Activated T-cell treated with anti-CD3 and anti-CD28 coated beads for 24 hours (primary cell): ENCODE data around the gene SMIM27.
"Not testable (repeated sequence)": the region's sequence is repeated elsewhere in the genome, so short reads cannot be mapped to it uniquely, and the experiment has no call there.

Experiments
- DNase-seq: peaks from one replicate; pipeline ENCODE4 v3.0.0-alpha.2; 2020; ENCODE audit warnings: low read depth

Gene SMIM27

GRCh38 chr9:32552172-32552872 lies at the start of gene SMIM27, which contains the start of gene TOPORS:
Gene SMIM27, plus strand, starts transcription at chr9:32552327. Its CDS starts 108 bp downstream, at chr9:32552435.
Gene TOPORS, minus strand, starts transcription at chr9:32552586. Its CDS starts 150 bp downstream, at chr9:32552436.
- DNase-seq: peak; percentile 87

GRCh38 chr9:32502464-32502863 lies 49.7 kb upstream of the SMIM27 start:
- DNase-seq: no peak

GRCh38 chr9:32503008-32503407 lies 49.1 kb upstream of the SMIM27 start:
- no peak for DNase-seq

- DNase-seq: no peak
Measured at GRCh38 chr9:32508728-32509127, 43.4 kb upstream of the SMIM27 start.

- DNase-seq: no peak
Measured at GRCh38 chr9:32516241-32516640, 35.9 kb upstream of the SMIM27 start.

GRCh38 chr9:32518276-32518675 lies 33.9 kb upstream of the SMIM27 start:
- no peak for DNase-seq

- DNase-seq: no peak
Measured at GRCh38 chr9:32523910-32524309, 28.2 kb upstream of the SMIM27 start.

- not testable (repeated sequence) for DNase-seq
Measured at GRCh38 chr9:32524558-32524891, 27.6 kb upstream of the SMIM27 start.

GRCh38 chr9:32524892-32525708 lies 27.0 kb upstream of the SMIM27 start:
- DNase-seq: no peak

GRCh38 chr9:32525709-32526030 lies 26.5 kb upstream of the SMIM27 start:
- DNase-seq: no peak

GRCh38 chr9:32526041-32526706 lies 26.0 kb upstream of the SMIM27 start, which contains the start of gene RIGI:
Gene RIGI, minus strand, starts transcription at chr9:32526196. Its CDS starts 30 bp downstream, at chr9:32526166.
- DNase-seq: peak; percentile 60

GRCh38 chr9:32526707-32527048 lies 25.4 kb upstream of the SMIM27 start:
- no peak for DNase-seq

GRCh38 chr9:32533336-32533735 lies 18.8 kb upstream of the SMIM27 start:
- DNase-seq: no peak

- DNase-seq: no peak
Measured at GRCh38 chr9:32533816-32534215, 18.3 kb upstream of the SMIM27 start.

- DNase-seq: no peak
Measured at GRCh38 chr9:32543047-32543446, 9.1 kb upstream of the SMIM27 start.

GRCh38 chr9:32545884-32546283 lies 6.2 kb upstream of the SMIM27 start:
- no peak for DNase-seq

GRCh38 chr9:32548213-32548612 lies 3.9 kb upstream of the SMIM27 start:
- not testable (repeated sequence) for DNase-seq

GRCh38 chr9:32550150-32550561 lies 2.0 kb upstream of the SMIM27 start:
- no peak for DNase-seq

- peak; percentile 85 for DNase-seq
Measured at GRCh38 chr9:32550562-32551275, 1.4 kb upstream of the SMIM27 start.

- DNase-seq: peak; percentile 33
Measured at GRCh38 chr9:32551276-32552051, 663 bp upstream of the SMIM27 start.

- DNase-seq: no peak
Measured at GRCh38 chr9:32554107-32554506, 2.0 kb downstream of the SMIM27 start.

- no peak for DNase-seq
Measured at GRCh38 chr9:32554591-32554990, 2.5 kb downstream of the SMIM27 start.
